HepG2 (cell line): ENCODE data around the gene SPTSSA. TPM values are rescaled to one million over a fixed set of nuclear protein-coding genes. Genes with fewer than 3 reads are reported as not detected.

Experiments
- AHR ChIP-seq: IDR thresholded peaks from 2 replicates; pipeline ENCODE4 v1.6.1; 2018; ENCODE audit warnings: missing genetic modification reagents, missing compliant biosample characterization
- ARNT2 ChIP-seq: sonication (generic); formaldehyde crosslinking; IDR thresholded peaks from 2 replicates; pipeline ENCODE4 v1.8.0; 2022; ENCODE audit warnings: mild to moderate bottlenecking, low read depth, missing genetic modification reagents, moderate library complexity
- EHMT2 ChIP-seq: fragments of 200-600 bp; sonication (generic); IDR thresholded peaks from 2 replicates; pipeline ENCODE4 v1.7.0; 2017; ENCODE audit warnings: antibody characterized with exemption, low read depth, low read length, borderline replicate concordance
- FOXK1 ChIP-seq: sonication (generic); formaldehyde crosslinking; IDR thresholded peaks from 2 replicates; pipeline ENCODE4 v1.4.0; 2020; ENCODE audit warnings: low read depth, missing genetic modification reagents, borderline replicate concordance
- KLF16 ChIP-seq, 2 experiments: sonication (generic) in 1 of 2; formaldehyde crosslinking in 1 of 2; IDR thresholded peaks; 2 replicates each; pipeline versions ENCODE4 v1.6.1 to v1.8.0; 2016 to 2023; ENCODE audit warnings: missing genetic modification reagents in 2 of 2, missing compliant biosample characterization in 1 of 2
- MNT ChIP-seq: fragments of 450-650 bp; IDR thresholded peaks from 2 replicates; pipeline ENCODE4 v1.6.1; 2016
- ZBTB42 ChIP-seq: sonication (generic); formaldehyde crosslinking; IDR thresholded peaks from 2 replicates; pipeline ENCODE4 v1.5.0; 2020; ENCODE audit warnings: mild to moderate bottlenecking, missing genetic modification reagents
- ZNF101 ChIP-seq: sonication (generic); formaldehyde crosslinking; IDR thresholded peaks from 2 replicates; pipeline ENCODE4 v1.4.0; 2020; ENCODE audit warnings: mild to moderate bottlenecking, low read depth, missing genetic modification reagents, borderline replicate concordance
- ZNF264 ChIP-seq: sonication (generic); formaldehyde crosslinking; IDR thresholded peaks from 2 replicates; pipeline ENCODE4 v1.4.0; 2020; ENCODE audit warnings: missing genetic modification reagents
- ZNF44 ChIP-seq: sonication (generic); formaldehyde crosslinking; IDR thresholded peaks from 2 replicates; pipeline ENCODE4 v1.5.1; 2020; ENCODE audit warnings: mild to moderate bottlenecking, missing genetic modification reagents
- ZNF501 ChIP-seq: sonication (generic); formaldehyde crosslinking; IDR thresholded peaks from 2 replicates; pipeline ENCODE4 v1.5.1; 2020; ENCODE audit warnings: mild to moderate bottlenecking, moderate library complexity, missing genetic modification reagents
- ZNF546 ChIP-seq: sonication (generic); formaldehyde crosslinking; conservative IDR thresholded peaks from 2 replicates; pipeline ENCODE4 v1.8.1; 2023; ENCODE audit warnings: mild to moderate bottlenecking, missing genetic modification reagents
- ZNF577 ChIP-seq: sonication (generic); formaldehyde crosslinking; IDR thresholded peaks from 2 replicates; pipeline ENCODE4 v1.4.0; 2020; ENCODE audit warnings: mild to moderate bottlenecking, low read depth, missing genetic modification reagents, borderline replicate concordance
- ZNF784 ChIP-seq: sonication (generic); formaldehyde crosslinking; IDR thresholded peaks from 2 replicates; pipeline ENCODE4 v1.5.1; 2020; ENCODE audit warnings: missing genetic modification reagents, mild to moderate bottlenecking, borderline replicate concordance
- ZNF850 ChIP-seq: sonication (generic); formaldehyde crosslinking; conservative IDR thresholded peaks from 2 replicates; pipeline ENCODE4 v1.9.0; 2021; ENCODE audit warnings: mild to moderate bottlenecking, missing genetic modification reagents
- polyA plus RNA-seq, 8 experiments: library from polyadenylated mRNA; depleted of rRNA in 3 of 8; stranded (reverse) in 7 of 8; unstranded in 1 of 8; fragments of >200 nt; fragmentation: Illumina TruSeq in 4 of 8; extraction: Trizol in 4 of 8; gene quantifications; 2 replicates each; pipeline versions ENCODE4 v1.2.1 to v1.2.3, GENCODE V29; 2011 to 2016; ENCODE audit warnings: low read depth in 4 of 8, missing spikeins in 1 of 8, mixed read lengths in 1 of 8; ENCODE audit not compliant: insufficient read depth in 1 of 8
- total RNA-seq, 5 experiments: library from RNA; depleted of rRNA; stranded (reverse); fragments of >200 nt; fragmentation: Illumina TruSeq; extraction: Trizol; gene quantifications; 2 replicates each; pipeline ENCODE4 v1.2.3, GENCODE V29; 2016; ENCODE audit warnings: low read depth in 1 of 5
- TF ChIP-seq, protein P1 (sequence below): sonication (generic); formaldehyde crosslinking; conservative IDR thresholded peaks from 2 replicates; pipeline ENCODE4 v1.4.0; 2020; ENCODE audit warnings: missing genetic modification reagents
- TF ChIP-seq, protein P2 (sequence below), 2 experiments: sonication (generic) in 1 of 2; formaldehyde crosslinking in 1 of 2; IDR thresholded peaks; 2 replicates each; pipeline versions ENCODE4 v1.4.0 to v1.6.1; 2018 to 2020; ENCODE audit warnings: missing genetic modification reagents in 2 of 2, borderline replicate concordance in 1 of 2, low read depth in 1 of 2, mild to moderate bottlenecking in 1 of 2, missing biosample characterization in 1 of 2
- TF ChIP-seq, protein P3 (sequence below): sonication (generic); formaldehyde crosslinking; IDR thresholded peaks from 2 replicates; pipeline ENCODE4 v1.5.0; 2020; ENCODE audit warnings: mild to moderate bottlenecking, missing genetic modification reagents

SPTSSA gene
- total and polyA plus RNA-seq, 2 of the 13 experiments (the other 11 are each of a cell fraction or from before 2014, with no cell fraction given) = 19.1 to 86.1 TPM

DNA sequence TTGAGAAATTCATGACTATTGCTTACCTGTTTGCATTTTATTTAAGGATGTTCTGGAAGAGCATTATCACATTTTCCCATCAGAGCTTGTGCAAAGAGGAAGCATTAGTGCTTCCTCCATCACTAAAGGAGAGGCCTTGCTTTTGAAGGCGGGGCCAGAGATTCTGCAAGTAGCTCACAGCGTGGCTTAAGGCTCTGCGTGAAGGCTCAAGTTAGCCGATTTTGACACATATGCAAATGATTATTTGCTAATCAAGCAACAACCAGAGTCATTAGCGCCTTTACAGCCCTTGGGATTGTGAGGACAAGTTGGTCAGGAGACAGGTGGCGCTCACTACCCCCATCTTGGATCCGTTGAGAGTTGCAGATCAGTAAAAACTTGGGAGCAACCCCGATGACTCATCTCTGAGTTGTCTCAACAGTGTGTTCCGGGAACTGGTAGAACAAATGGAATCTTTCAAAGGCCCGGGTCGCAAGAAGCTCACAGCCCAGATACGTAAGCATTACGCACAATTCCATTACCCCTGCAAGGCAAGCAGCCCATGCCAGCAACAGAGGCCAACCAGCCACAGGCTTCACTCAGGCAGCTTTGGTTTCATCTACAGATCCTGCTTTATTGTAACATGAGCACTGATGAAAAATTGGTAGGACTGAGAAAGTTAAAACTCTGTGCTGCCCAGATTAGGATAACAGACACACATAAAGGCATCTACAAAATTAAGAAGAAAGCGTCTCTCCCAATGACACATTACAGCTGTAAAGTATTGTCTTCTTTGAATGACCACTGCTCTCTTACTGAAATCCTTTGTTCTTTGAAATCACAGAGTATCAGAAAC is 34.9 kb upstream of the SPTSSA start (continued):
- TF ChIP-seq MNT (no peak), KLF16 (CRISPR knock-in tag; IDR thresholded peaks at IDR 0.05) (peak in 1 of 2 experiments; percentile 73; a peak in 2 of 4 replicates), ZNF784 (CRISPR knock-in tag) (peak; percentile 60; the same call in 1 of the 2 replicates), ZNF546 (CRISPR knock-in tag) (no peak), ZBTB42 (no peak), ZNF577 (no peak; the same call in 1 of the 2 replicates), ZNF501 (CRISPR knock-in tag) (peak; percentile 70), ZNF264 (CRISPR knock-in tag) (peak; percentile 57; the same call in 1 of the 2 replicates), ZNF44 (CRISPR knock-in tag) (peak; percentile 86; the same call in 1 of the 2 replicates), EHMT2 (peak; percentile 80; the same call in 1 of the 2 replicates), ZNF850 (CRISPR knock-in tag) (no peak), AHR (peak; percentile 95), ARNT2 (0 out of 2 replicates have a peak, but pooled peaks have one; percentile 68), FOXK1 (CRISPR knock-in tag) (peak; percentile 63; the same call in 1 of the 2 replicates), ZNF101 (CRISPR knock-in tag) (no peak)
- TF ChIP-seq, protein P1, sequence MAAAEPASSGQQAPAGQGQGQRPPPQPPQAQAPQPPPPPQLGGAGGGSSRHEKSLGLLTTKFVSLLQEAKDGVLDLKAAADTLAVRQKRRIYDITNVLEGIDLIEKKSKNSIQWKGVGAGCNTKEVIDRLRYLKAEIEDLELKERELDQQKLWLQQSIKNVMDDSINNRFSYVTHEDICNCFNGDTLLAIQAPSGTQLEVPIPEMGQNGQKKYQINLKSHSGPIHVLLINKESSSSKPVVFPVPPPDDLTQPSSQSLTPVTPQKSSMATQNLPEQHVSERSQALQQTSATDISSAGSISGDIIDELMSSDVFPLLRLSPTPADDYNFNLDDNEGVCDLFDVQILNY (CRISPR knock-in tag) = no peak
- TF ChIP-seq, protein P2, sequence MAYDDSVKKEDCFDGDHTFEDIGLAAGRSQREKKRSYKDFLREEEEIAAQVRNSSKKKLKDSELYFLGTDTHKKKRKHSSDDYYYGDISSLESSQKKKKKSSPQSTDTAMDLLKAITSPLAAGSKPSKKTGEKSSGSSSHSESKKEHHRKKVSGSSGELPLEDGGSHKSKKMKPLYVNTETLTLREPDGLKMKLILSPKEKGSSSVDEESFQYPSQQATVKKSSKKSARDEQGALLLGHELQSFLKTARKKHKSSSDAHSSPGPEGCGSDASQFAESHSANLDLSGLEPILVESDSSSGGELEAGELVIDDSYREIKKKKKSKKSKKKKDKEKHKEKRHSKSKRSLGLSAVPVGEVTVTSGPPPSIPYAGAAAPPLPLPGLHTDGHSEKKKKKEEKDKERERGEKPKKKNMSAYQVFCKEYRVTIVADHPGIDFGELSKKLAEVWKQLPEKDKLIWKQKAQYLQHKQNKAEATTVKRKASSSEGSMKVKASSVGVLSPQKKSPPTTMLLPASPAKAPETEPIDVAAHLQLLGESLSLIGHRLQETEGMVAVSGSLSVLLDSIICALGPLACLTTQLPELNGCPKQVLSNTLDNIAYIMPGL (CRISPR knock-in tag; IDR thresholded peaks at IDR 0.05; ENCODE audit: borderline replicate concordance in 1 of 2, low read depth in 1 of 2) = peak; percentile 49 to 54; a peak in 1 of 4 replicates
- TF ChIP-seq, protein P3, sequence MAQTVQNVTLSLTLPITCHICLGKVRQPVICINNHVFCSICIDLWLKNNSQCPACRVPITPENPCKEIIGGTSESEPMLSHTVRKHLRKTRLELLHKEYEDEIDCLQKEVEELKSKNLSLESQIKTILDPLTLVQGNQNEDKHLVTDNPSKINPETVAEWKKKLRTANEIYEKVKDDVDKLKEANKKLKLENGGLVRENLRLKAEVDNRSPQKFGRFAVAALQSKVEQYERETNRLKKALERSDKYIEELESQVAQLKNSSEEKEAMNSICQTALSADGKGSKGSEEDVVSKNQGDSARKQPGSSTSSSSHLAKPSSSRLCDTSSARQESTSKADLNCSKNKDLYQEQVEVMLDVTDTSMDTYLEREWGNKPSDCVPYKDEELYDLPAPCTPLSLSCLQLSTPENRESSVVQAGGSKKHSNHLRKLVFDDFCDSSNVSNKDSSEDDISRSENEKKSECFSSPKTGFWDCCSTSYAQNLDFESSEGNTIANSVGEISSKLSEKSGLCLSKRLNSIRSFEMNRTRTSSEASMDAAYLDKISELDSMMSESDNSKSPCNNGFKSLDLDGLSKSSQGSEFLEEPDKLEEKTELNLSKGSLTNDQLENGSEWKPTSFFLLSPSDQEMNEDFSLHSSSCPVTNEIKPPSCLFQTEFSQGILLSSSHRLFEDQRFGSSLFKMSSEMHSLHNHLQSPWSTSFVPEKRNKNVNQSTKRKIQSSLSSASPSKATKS = no peak
